Ishikawa (cell line): ENCODE data around the gene THAP12.

Source experiments
- CREB1 ChIP-seq: IDR thresholded peaks from 2 replicates; pipeline ENCODE4 v1.6.1; 2012; ENCODE audit warnings: low read depth
- EGR1 ChIP-seq: IDR thresholded peaks from 2 replicates; pipeline ENCODE4 v1.6.1; 2012
- EP300 ChIP-seq: IDR thresholded peaks from 2 replicates; pipeline ENCODE4 v1.6.1; 2012; ENCODE audit warnings: borderline replicate concordance
- FOXM1 ChIP-seq: IDR thresholded peaks from 2 replicates; pipeline ENCODE4 v1.6.1; 2012; ENCODE audit warnings: low read depth, borderline replicate concordance
- RAD21 ChIP-seq: IDR thresholded peaks from 2 replicates; pipeline ENCODE4 v1.6.1; 2012; ENCODE audit warnings: low read depth
- TAF1 ChIP-seq: IDR thresholded peaks from 2 replicates; pipeline ENCODE4 v1.6.1; 2012; ENCODE audit warnings: low read depth, mild to moderate bottlenecking
- TEAD4 ChIP-seq: IDR thresholded peaks from 2 replicates; pipeline ENCODE4 v1.6.1; 2012
- YY1 ChIP-seq: IDR thresholded peaks from 2 replicates; pipeline ENCODE4 v1.6.1; 2012; ENCODE audit warnings: low read depth
- TF ChIP-seq, protein P1 (sequence below): IDR thresholded peaks from 2 replicates; pipeline ENCODE4 v1.6.1; 2012; ENCODE audit warnings: low read depth, mild to moderate bottlenecking
- TF ChIP-seq, protein P2 (sequence below): IDR thresholded peaks from 2 replicates; pipeline ENCODE4 v1.6.1; 2012

DNA sequence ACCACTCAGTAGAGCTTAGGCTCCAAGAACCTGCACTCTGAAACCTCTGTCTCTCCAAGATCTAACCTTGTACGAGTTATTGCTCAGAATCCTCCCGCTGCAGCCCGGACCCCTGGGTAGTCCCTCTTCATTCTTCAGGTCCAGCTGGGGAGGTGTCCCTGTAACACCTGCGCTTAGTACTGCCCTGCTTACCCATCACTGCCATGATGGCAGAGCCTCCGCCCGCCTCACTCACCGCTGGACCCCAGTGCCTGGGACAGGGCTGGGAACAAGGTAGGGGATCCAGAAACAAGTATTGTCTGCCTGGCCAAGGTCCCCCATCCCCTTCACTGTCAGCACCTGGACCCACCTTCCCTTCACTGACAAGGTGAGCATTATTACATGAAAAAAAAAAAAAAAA, 50.3 kb downstream of the THAP12 start:
- TF ChIP-seq, protein P1, sequence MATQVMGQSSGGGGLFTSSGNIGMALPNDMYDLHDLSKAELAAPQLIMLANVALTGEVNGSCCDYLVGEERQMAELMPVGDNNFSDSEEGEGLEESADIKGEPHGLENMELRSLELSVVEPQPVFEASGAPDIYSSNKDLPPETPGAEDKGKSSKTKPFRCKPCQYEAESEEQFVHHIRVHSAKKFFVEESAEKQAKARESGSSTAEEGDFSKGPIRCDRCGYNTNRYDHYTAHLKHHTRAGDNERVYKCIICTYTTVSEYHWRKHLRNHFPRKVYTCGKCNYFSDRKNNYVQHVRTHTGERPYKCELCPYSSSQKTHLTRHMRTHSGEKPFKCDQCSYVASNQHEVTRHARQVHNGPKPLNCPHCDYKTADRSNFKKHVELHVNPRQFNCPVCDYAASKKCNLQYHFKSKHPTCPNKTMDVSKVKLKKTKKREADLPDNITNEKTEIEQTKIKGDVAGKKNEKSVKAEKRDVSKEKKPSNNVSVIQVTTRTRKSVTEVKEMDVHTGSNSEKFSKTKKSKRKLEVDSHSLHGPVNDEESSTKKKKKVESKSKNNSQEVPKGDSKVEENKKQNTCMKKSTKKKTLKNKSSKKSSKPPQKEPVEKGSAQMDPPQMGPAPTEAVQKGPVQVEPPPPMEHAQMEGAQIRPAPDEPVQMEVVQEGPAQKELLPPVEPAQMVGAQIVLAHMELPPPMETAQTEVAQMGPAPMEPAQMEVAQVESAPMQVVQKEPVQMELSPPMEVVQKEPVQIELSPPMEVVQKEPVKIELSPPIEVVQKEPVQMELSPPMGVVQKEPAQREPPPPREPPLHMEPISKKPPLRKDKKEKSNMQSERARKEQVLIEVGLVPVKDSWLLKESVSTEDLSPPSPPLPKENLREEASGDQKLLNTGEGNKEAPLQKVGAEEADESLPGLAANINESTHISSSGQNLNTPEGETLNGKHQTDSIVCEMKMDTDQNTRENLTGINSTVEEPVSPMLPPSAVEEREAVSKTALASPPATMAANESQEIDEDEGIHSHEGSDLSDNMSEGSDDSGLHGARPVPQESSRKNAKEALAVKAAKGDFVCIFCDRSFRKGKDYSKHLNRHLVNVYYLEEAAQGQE, result no peak
- no peak for TF ChIP-seq FOXM1
- TF ChIP-seq, protein P2, sequence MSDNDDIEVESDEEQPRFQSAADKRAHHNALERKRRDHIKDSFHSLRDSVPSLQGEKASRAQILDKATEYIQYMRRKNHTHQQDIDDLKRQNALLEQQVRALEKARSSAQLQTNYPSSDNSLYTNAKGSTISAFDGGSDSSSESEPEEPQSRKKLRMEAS, result no peak
- TF ChIP-seq YY1, result no peak
- TF ChIP-seq CREB1, result no peak
- TF ChIP-seq RAD21, result no peak
- no peak for TF ChIP-seq EP300
- no peak for TF ChIP-seq TAF1
- no peak for TF ChIP-seq TEAD4
- TF ChIP-seq EGR1, result no peak
